GM18951 (cell line): ENCODE data around the gene TMPRSS2.

Experiments used
- POLR2A ChIP-seq: IDR thresholded peaks from 4 replicates; pipeline ENCODE4 v1.6.1; 2011; ENCODE audit warnings: mild to moderate bottlenecking; ENCODE audit not compliant: insufficient read length, insufficient read depth; ENCODE audit errors: extremely low read depth
- in situ Hi-C: fragments of 300-500 bp; cut with MboI; formaldehyde crosslinking; loops from one replicate; pipeline ENCODE4 v1.12.0; 2022; ENCODE audit warnings: low sequenced_read_pairs, mixed read lengths, inconsistent platforms; ENCODE audit not compliant: unreplicated experiment

Gene TMPRSS2

GRCh38 chr21:41504030-41504429 lies 3.9 kb downstream of the TMPRSS2 start:
- no peak for TF ChIP-seq POLR2A
- in situ Hi-C loops, result no loop called here

GRCh38 chr21:41503331-41503730 lies 4.6 kb downstream of the TMPRSS2 start:
- in situ Hi-C loops, result no loop called here
- TF ChIP-seq POLR2A, result no peak

GRCh38 chr21:41501919-41502318 lies 6.0 kb downstream of the TMPRSS2 start:
- in situ Hi-C loops, result no loop called here
- TF ChIP-seq POLR2A, result no peak

GRCh38 chr21:41500931-41501381 lies 7.0 kb downstream of the TMPRSS2 start:
- in situ Hi-C loops, result no loop called here
- TF ChIP-seq POLR2A, result no peak

- TF ChIP-seq POLR2A, result no peak
- in situ Hi-C loops, result no loop called here
These were observed 7.6 kb downstream of the TMPRSS2 start for GRCh38 chr21:41500363-41500762.

GRCh38 chr21:41499920-41500319 lies 8.0 kb downstream of the TMPRSS2 start:
- no peak for TF ChIP-seq POLR2A
- in situ Hi-C loops, result no loop called here

GRCh38 chr21:41497788-41498187 lies 10.2 kb downstream of the TMPRSS2 start:
- in situ Hi-C loops, result no loop called here
- no peak for TF ChIP-seq POLR2A

- TF ChIP-seq POLR2A, result no peak
- in situ Hi-C loops, result no loop called here
These were observed 10.9 kb downstream of the TMPRSS2 start for GRCh38 chr21:41497008-41497407.

- in situ Hi-C loops, result no loop called here
- no peak for TF ChIP-seq POLR2A
These were observed 13.7 kb downstream of the TMPRSS2 start for GRCh38 chr21:41494242-41494641.

- TF ChIP-seq POLR2A, result no peak
- in situ Hi-C loops, result no loop called here
These were observed 16.5 kb downstream of the TMPRSS2 start for GRCh38 chr21:41491412-41491811.

- in situ Hi-C loops, result no loop called here
- TF ChIP-seq POLR2A, result no peak
These were observed 17.6 kb downstream of the TMPRSS2 start for GRCh38 chr21:41490330-41490729.

GRCh38 chr21:41489329-41489728 lies 18.6 kb downstream of the TMPRSS2 start:
- in situ Hi-C loops, result no loop called here
- TF ChIP-seq POLR2A, result no peak

GRCh38 chr21:41488080-41488479 lies 19.9 kb downstream of the TMPRSS2 start:
- no peak for TF ChIP-seq POLR2A
- in situ Hi-C loops, result no loop called here

GRCh38 chr21:41487082-41487481 lies 20.9 kb downstream of the TMPRSS2 start:
- in situ Hi-C loops, result no loop called here
- TF ChIP-seq POLR2A, result no peak

- in situ Hi-C loops, result no loop called here
- TF ChIP-seq POLR2A, result no peak
These were observed 24.0 kb downstream of the TMPRSS2 start for GRCh38 chr21:41483973-41484372.

GRCh38 chr21:41483415-41483814 lies 24.5 kb downstream of the TMPRSS2 start:
- no peak for TF ChIP-seq POLR2A
- in situ Hi-C loops, result no loop called here

- in situ Hi-C loops, result no loop called here
- TF ChIP-seq POLR2A, result no peak
These were observed 25.0 kb downstream of the TMPRSS2 start for GRCh38 chr21:41482980-41483379.
